ENCODE measurements around the gene CAMK4. TPM values are rescaled to one million over a fixed set of nuclear protein-coding genes. Genes with fewer than 3 reads are reported as not detected.

The CAMK4 gene
- total and polyA plus RNA-seq, 11 donors = 0.02 to 3.7 (median 0.32) TPM; not detected in 3

- no peak for TF ChIP-seq POLR2A (IDR thresholded peaks at IDR 0.05)
- no peak for TF ChIP-seq CTCF (IDR thresholded peaks at IDR 0.05)
- no peaks in the 10 kb centered on the region for H3K9me3 ChIP-seq
- 85 to 97% (median 88%) methylated on average over 1 of the region's 1 CpG for WGBS, 4 donors
- H3K36me3 ChIP-seq = no peaks in the 10 kb centered on the region
- ATAC-seq (no peak), DNase-seq (no peak)
- peaks cover 0 to 6% (median 0%) of the 10 kb centered on the region in 9 donors for H3K27me3 ChIP-seq
- H3K4me1 ChIP-seq = no peaks in the 10 kb centered on the region
- intact Hi-C loops (cut with DNase I) = no loop called here
- H3K4me3 ChIP-seq = no peak overlapping the region
- H3K27ac ChIP-seq = no peak overlapping the region
Measured at GRCh38 chr5:111246459-111246858, 22.3 kb downstream of the CAMK4 start.

DNA sequence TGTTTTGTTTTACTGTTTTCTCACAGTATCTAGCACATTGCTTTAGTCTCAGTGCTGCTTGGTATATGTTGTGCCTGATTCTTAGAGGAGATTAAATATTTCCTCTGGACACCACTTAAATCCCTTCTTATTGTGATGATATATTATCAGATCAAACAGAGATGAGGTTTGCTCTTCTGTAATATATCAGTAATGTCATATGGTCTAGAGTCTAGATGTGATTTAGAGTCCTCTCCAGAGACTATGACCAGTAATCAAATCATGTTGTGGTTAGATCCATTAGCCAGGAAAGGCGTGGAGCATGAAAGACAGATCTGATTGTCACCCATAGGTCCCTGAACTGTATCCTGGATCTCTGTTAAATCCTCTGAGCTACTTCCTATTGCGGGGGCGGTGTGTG is 24.4 kb downstream of the CAMK4 start:
- Histone ChIP-seq H3K4me3 (no peak overlapping the region), H3K36me3 (no peaks in the 10 kb centered on the region), H3K9me3 (no peaks in the 10 kb centered on the region), H3K27me3 (peaks cover 0 to 3% (median 0%) of the 10 kb centered on the region in 9 donors), H3K27ac (no peak overlapping the region), H3K4me1 (no peaks in the 10 kb centered on the region)
- WGBS, 4 donors = 67 to 84% (median 78%) methylated on average over 3 of the region's 3 CpGs
- ATAC-seq = no peak
- no peak for TF ChIP-seq POLR2A (IDR thresholded peaks at IDR 0.05)
- TF ChIP-seq CTCF (IDR thresholded peaks at IDR 0.05) = no peak
- DNase-seq = no peak
- intact Hi-C loops (cut with DNase I) = no loop called here

DNA sequence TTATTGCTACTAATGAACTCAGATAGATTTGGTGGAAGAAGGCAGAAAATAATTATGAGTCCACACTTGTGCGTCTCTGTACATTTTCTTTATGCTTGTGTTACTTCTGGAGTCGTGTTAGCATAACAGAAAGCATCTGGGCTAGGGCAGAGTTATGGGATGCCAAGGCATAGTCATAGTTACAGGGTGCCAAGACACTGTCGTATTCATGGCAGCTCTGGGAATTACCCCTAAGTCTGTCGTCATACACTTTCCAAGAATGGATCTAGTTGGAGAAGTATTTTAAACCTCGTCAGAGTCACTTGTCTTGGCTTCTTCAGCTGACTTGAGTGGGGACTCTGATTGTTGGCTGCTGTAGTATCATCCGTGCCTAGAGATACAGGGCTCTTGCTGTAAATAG is 27.7 kb downstream of the CAMK4 start:
- Histone ChIP-seq H3K27ac (no peak overlapping the region), H3K27me3 (peaks cover 0 to 3% (median 0%) of the 10 kb centered on the region in 9 donors), H3K9me3 (peaks cover 0 to 4% (median 0%) of the 10 kb centered on the region in 12 donors), H3K4me3 (no peak overlapping the region), H3K36me3 (no peaks in the 10 kb centered on the region), H3K4me1 (no peaks in the 10 kb centered on the region)
- intact Hi-C loops (cut with DNase I) = no loop called here
- DNase-seq (no peak), ATAC-seq (no peak)
- no peak for TF ChIP-seq CTCF (IDR thresholded peaks at IDR 0.05)
- no peak for TF ChIP-seq POLR2A (IDR thresholded peaks at IDR 0.05)
- 75 to 83% (median 76%) methylated on average over 6 of the region's 6 CpGs for WGBS, 4 donors

DNA sequence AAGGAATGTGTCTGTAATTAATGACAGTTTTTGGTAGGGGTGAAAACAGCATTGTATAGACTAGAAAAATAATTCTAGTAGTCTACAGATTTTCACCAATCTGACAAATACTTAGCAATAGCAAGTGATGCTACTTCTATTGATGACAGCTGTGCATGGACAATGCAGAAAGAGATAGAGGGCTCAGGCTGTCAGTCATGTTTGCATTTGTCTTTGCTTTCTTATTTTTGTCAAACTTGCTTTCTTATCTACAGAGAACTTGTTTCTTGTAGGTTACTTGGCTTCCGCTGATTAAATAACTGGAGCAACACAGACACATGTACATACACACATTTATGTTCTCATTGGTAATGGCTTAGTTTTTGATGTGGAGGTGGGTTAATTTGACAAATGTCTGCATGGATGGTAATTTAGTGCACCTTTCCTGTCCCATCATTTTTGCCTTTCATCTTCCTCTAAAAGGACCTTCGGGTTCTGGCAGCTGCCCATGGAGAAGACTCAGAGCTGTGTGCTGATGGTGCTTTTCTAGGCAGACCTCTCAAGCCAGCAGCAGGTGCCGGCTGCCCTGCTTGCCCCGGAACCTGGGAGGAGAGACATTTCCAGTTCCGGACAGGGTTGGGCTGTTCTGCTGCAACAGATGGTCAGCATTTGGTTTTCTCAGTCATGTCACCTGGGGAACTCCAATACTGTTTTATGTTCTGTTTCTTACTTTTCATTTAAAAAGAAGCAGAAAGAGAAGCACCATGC is 28.8 kb downstream of the CAMK4 start:
- H3K27ac ChIP-seq = no peak overlapping the region
- ATAC-seq = no peak
- H3K27me3 ChIP-seq = peaks cover 0 to 3% (median 0%) of the 10 kb centered on the region in 9 donors
- H3K9me3 ChIP-seq = peaks cover 0 to 12% (median 0%) of the 10 kb centered on the region in 12 donors
- no peak overlapping the region for H3K4me3 ChIP-seq
- no peaks in the 10 kb centered on the region for H3K4me1 ChIP-seq
- no peak for TF ChIP-seq POLR2A (IDR thresholded peaks at IDR 0.05)
- no peak for TF ChIP-seq CTCF (IDR thresholded peaks at IDR 0.05)
- H3K36me3 ChIP-seq = no peaks in the 10 kb centered on the region
- no peak for DNase-seq
- 82 to 90% (median 88%) methylated on average over 5 of the region's 5 CpGs for WGBS, 4 donors
- intact Hi-C loops (cut with DNase I) = no loop called here
